K562 (cell line): ENCODE measurements around the gene WDR45B. TPM values are rescaled to one million over a fixed set of nuclear protein-coding genes. Genes with fewer than 3 reads are reported as not detected.

Experiments
- ATAC-seq: fragments of 200-7000 bp; cut with Tn5 transposase; 3 replicates; pipeline ENCODE4 v1.9.1; 2020; ENCODE audit warnings: moderate library complexity
- BruUV-seq: library from RNA; stranded (reverse); fragments of 400-500 nt; replicated peaks from 2 replicates; lab custom pipeline; 2021; lab: Mats Ljungman, UMichigan
- CTCF ChIA-PET: fragments of 300-600 bp; formaldehyde crosslinking; extraction: SDS; loops from one replicate; lab custom pipeline; 2021; ENCODE audit warnings: low intra/inter-chr PET ratio; lab: Yijun Ruan, JAX
- POLR2A ChIA-PET: fragments of 300-600, 350-650 bp; sonication (Branson Sonifier 250); formaldehyde crosslinking; extraction: SDS; loops from one replicate; lab custom pipeline; 2021; ENCODE audit warnings: antibody characterized with exemption, inconsistent platforms; lab: Yijun Ruan, JAX
- DNase-seq, 4 experiments: peaks; one replicate each; pipeline versions ENCODE4 v3.0.0 to v3.0.0-alpha.2; 2011 to 2018; ENCODE audit warnings: low spot score in 3 of 4, mixed read lengths in 3 of 4; ENCODE audit errors: extremely low read depth in 1 of 4
- FAIRE-seq: peaks from 2 replicates; lab custom pipeline; 2011; peaks lifted over from hg19 to GRCh38; lab: Jason Lieb, UNC
- H2AFZ ChIP-seq: 2 replicates; pipeline ENCODE4 v1.6.0; 2011; ENCODE audit warnings: low read depth, low read length, control low read depth, inconsistent platforms
- H3K27ac ChIP-seq: fragments of 200-600 bp; 3 replicates; pipeline ENCODE4 v1.8.0; 2011; ENCODE audit warnings: low read depth, mild to moderate bottlenecking, control low read depth, inconsistent platforms, low read length, moderate library complexity, mixed read lengths; ENCODE audit errors: extremely low read depth
- H3K27me3 ChIP-seq, 2 experiments: fragments of 300-600 bp in 1 of 2; 2 replicates in 1 of 2; 3 replicates in 1 of 2; pipeline versions ENCODE4 v1.6.0 to v1.8.0; 2011; ENCODE audit warnings: inconsistent platforms in 2 of 2, low read length in 2 of 2, mild to moderate bottlenecking in 1 of 2, mixed read lengths in 1 of 2, moderate library complexity in 1 of 2; ENCODE audit not compliant: control insufficient read depth in 2 of 2, insufficient read depth in 2 of 2
- H3K36me3 ChIP-seq: fragments of 300-600 bp; 3 replicates; pipeline ENCODE4 v1.8.0; 2011; ENCODE audit warnings: mild to moderate bottlenecking, low read length, inconsistent platforms; ENCODE audit not compliant: control insufficient read depth, insufficient read depth
- H3K4me1 ChIP-seq, 2 experiments: fragments of 200-600 bp in 1 of 2; replicated peaks in 1 of 2; 2 replicates in 1 of 2; 3 replicates in 1 of 2; pipeline versions ENCODE4 v1.5.1 to v1.8.0; 2011; ENCODE audit warnings: inconsistent platforms in 2 of 2, low read length in 2 of 2, mild to moderate bottlenecking in 1 of 2, mixed read lengths in 1 of 2, moderate library complexity in 1 of 2; ENCODE audit not compliant: control insufficient read depth in 2 of 2, insufficient read depth in 2 of 2
- H3K4me2 ChIP-seq: 2 replicates; pipeline ENCODE4 v1.6.1; 2011; ENCODE audit warnings: low read length, control low read depth, inconsistent platforms, mixed read lengths; ENCODE audit not compliant: insufficient read depth
- H3K4me3 ChIP-seq: fragments of 200-600 bp; sonication (generic), shearing (Covaris generic); 2 replicates; pipeline ENCODE4 v1.5.1; 2016; ENCODE audit warnings: control low read depth, inconsistent platforms
- H3K79me2 ChIP-seq: fragments of 200-600 bp; 3 replicates; pipeline ENCODE4 v1.8.0; 2011; ENCODE audit warnings: low read length, inconsistent platforms; ENCODE audit not compliant: control insufficient read depth, insufficient read depth
- H3K9ac ChIP-seq, 2 experiments: 2 replicates each; pipeline versions ENCODE4 v1.6.0 to v1.6.1; 2011; ENCODE audit warnings: low read depth in 2 of 2, low read length in 2 of 2, control low read depth in 1 of 2, inconsistent platforms in 1 of 2, mild to moderate bottlenecking in 1 of 2, mixed read lengths in 1 of 2; ENCODE audit not compliant: insufficient read depth in 1 of 2
- H3K9me1 ChIP-seq: one replicate; pipeline ENCODE4 v1.6.0; 2011; ENCODE audit warnings: inconsistent platforms, mild to moderate bottlenecking, low read length, moderate library complexity; ENCODE audit not compliant: control insufficient read depth, insufficient read depth
- H3K9me3 ChIP-seq: replicated peaks from 2 replicates; pipeline ENCODE4 v1.5.1; 2011; ENCODE audit warnings: low read depth, low read length, inconsistent platforms; ENCODE audit not compliant: control insufficient read depth, insufficient read depth
- H4K20me1 ChIP-seq: replicated peaks from 2 replicates; pipeline ENCODE4 v1.6.1; 2011; ENCODE audit warnings: low read length, inconsistent platforms, mixed read lengths; ENCODE audit not compliant: control insufficient read depth, insufficient read depth
- EP300 ChIP-seq: IDR thresholded peaks from 2 replicates; pipeline ENCODE4 v1.6.1; 2012; ENCODE audit warnings: low read length, improper control_type of control experiment
- HDAC6 ChIP-seq: IDR thresholded peaks from 2 replicates; pipeline ENCODE4 v1.6.1; 2012; ENCODE audit warnings: low read depth, mild to moderate bottlenecking, control low read depth, inconsistent platforms, low read length, moderate library complexity
- HOXB6 ChIP-seq: fragments of 250-450 bp; sonication (Bioruptor Pico); IDR thresholded peaks from 2 replicates; pipeline ENCODE4 v1.5.1; 2022; ENCODE audit warnings: mild to moderate bottlenecking, borderline replicate concordance
- NCOA2 ChIP-seq, 2 experiments: fragments of 450-650 bp; IDR thresholded peaks; 2 replicates each; pipeline ENCODE4 v1.6.1; 2018; ENCODE audit warnings: mild to moderate bottlenecking in 2 of 2, moderate library complexity in 1 of 2; ENCODE audit not compliant: partially characterized antibody in 2 of 2
- STAG1 ChIP-seq: sonication (generic); formaldehyde crosslinking; IDR thresholded peaks from 2 replicates; pipeline ENCODE4 v1.5.0; 2020; ENCODE audit warnings: missing genetic modification reagents, borderline replicate concordance
- TBP ChIP-seq: optimal IDR thresholded peaks from 2 replicates; pipeline ENCODE3; 2011; ENCODE audit warnings: low read depth, low read length, improper control_type of control experiment
- ZNF408 ChIP-seq: fragments of 250-450 bp; sonication (Bioruptor Pico); IDR thresholded peaks from 2 replicates; pipeline ENCODE4 v1.4.0; 2020; ENCODE audit warnings: low read depth, mild to moderate bottlenecking, moderate library complexity
- WGBS: fragments of 100-300 bp; shearing (Covaris generic); methylation state at CpG from one replicate; pipeline ENCODE4 v1.1.6; 2016; ENCODE audit warnings: low coverage, mixed read lengths; ENCODE audit not compliant: insufficient coverage; ENCODE audit errors: missing lambda C conversion rate; 5-methylcytosine and 5-hydroxymethylcytosine counted together
- in situ Hi-C: fragments of 300-500 bp; cut with MboI; formaldehyde crosslinking; loops from 4 replicates; pipeline ENCODE4 v1.15.0; 2018; ENCODE audit warnings: inconsistent platforms, mixed read lengths
- intact Hi-C: fragments of 100-400 bp; cut with micrococcal nuclease; formaldehyde crosslinking; loops from 2 replicates; pipeline ENCODE4 v1.14.2; 2022
- polyA plus RNA-seq, 8 experiments: library from polyadenylated mRNA; depleted of rRNA in 4 of 8; stranded (reverse) in 5 of 8; unstranded in 3 of 8; fragments of >200 nt; fragmentation: Nextera tagmentation in 2 of 8; fragmentation: Illumina TruSeq in 1 of 8; extraction: Ambion mirVana in 2 of 8; extraction: Trizol in 1 of 8; gene quantifications; 2 replicates each; pipeline versions ENCODE4 v1.2.1 to v1.2.3, GENCODE V29; 2011 to 2014; ENCODE audit warnings: inconsistent platforms in 1 of 8, missing spikeins in 1 of 8
- total RNA-seq, 7 experiments: library from RNA; depleted of rRNA in 6 of 7; stranded (reverse); fragments of >200 nt in 6 of 7; fragmentation: Illumina TruSeq in 2 of 7; extraction: Trizol in 2 of 7; gene quantifications; 2 replicates each; pipeline versions ENCODE4 v1.2.1 to v1.2.3, GENCODE V29; 2011 to 2021; ENCODE audit warnings: low replicate concordance in 1 of 7
- TF ChIP-seq, protein P1 (sequence below): sonication (generic); formaldehyde crosslinking; IDR thresholded peaks from 2 replicates; pipeline ENCODE4 v1.9.0; 2022; ENCODE audit warnings: mild to moderate bottlenecking, missing genetic modification reagents

The WDR45B gene
- total and polyA plus RNA-seq, 9 of the 15 experiments (the other 6 are each of a cell fraction or from before 2014, with no cell fraction given): 0.72 to 74.4 (median 35.9) TPM

DNA sequence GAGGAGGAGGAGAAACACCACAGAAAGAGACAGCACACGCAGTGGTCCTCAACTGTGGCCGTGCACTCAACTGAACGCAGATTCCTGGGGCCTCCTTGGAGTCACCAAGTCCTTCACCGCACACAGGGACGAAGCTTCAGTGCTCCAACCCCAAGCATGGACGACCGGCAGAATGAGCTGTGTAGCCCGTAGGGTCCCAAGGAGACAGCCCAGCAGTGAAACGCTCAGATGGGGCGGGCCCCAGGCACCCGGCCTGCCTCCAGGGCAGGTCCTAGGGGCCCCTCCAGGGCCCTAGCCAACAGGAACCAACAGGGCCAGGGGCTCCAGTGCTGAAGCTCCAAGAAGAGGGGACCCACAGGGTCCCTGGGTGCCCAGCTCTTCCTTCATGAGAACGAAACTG is 37.0 kb upstream of the WDR45B start:
- TF ChIP-seq NCOA2 (IDR thresholded peaks at IDR 0.05; ENCODE audit: partially characterized antibody in 2 of 2) (no peak), EP300 (no peak), HDAC6 (no peak), TBP (no peak), STAG1 (CRISPR knock-in tag) (no peak), HOXB6 (CRISPR knock-in tag) (no peak), ZNF408 (no peak)
- TF ChIP-seq, protein P1, sequence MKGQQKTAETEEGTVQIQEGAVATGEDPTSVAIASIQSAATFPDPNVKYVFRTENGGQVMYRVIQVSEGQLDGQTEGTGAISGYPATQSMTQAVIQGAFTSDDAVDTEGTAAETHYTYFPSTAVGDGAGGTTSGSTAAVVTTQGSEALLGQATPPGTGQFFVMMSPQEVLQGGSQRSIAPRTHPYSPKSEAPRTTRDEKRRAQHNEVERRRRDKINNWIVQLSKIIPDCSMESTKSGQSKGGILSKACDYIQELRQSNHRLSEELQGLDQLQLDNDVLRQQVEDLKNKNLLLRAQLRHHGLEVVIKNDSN (CRISPR knock-in tag): no peak
- 13% methylated on average over 8 of the region's 12 CpGs for WGBS

More for the DNA sequence above, 37.0 kb upstream of the WDR45B start:
- ATAC-seq: no peak
- Histone ChIP-seq H2AFZ (no peak overlapping the region), H3K27ac (no peak overlapping the region), H3K4me1 (peaks cover 0 to 11% of the 10 kb centered on the region in 2 experiments; a peak in 2 of 5 replicates), H3K4me3 (no peak overlapping the region), H3K79me2 (no peaks in the 10 kb centered on the region), H3K4me2 (no peak overlapping the region), H3K9ac (no peak overlapping the region), H4K20me1 (0 out of 2 replicates have a peak, but pooled peaks cover 2% of the 10 kb centered on the region), H3K9me3 (peaks cover 13% of the 10 kb centered on the region), H3K9me1 (no peaks in the 10 kb centered on the region), H3K27me3 (peaks cover 4 to 24% of the 10 kb centered on the region in 2 experiments; a peak in 3 of 5 replicates), H3K36me3 (no peaks in the 10 kb centered on the region)
- ChIA-PET POLR2A (interaction anchor here (0.5 to 0.8 kb wide), 2 partner anchors 9 to 246 kb away, joined by 3 read pairs; no protein-coding TSS in a partner anchor), CTCF (no interaction called here)
- no TSS peak for BruUV-seq
- intact Hi-C loops: no loop called here
- FAIRE-seq: no peak
- DNase-seq: no peak
- in situ Hi-C loops: no loop called here
